H1 (cell line): ENCODE measurements around the gene HOXC5. TPM values are rescaled to one million over a fixed set of nuclear protein-coding genes. Genes with fewer than 3 reads are reported as not detected.

Source experiments
- CTCF ChIA-PET: fragments of 300-600 bp; sonication (Branson Sonifier 250); formaldehyde crosslinking; loops from one replicate; lab custom pipeline; 2021; ENCODE audit not compliant: partially characterized antibody; lab: Charles Lee
- POLR2A ChIA-PET: fragments of 300-600 bp; sonication (Branson Sonifier 250); formaldehyde crosslinking; loops from one replicate; lab custom pipeline; 2021; ENCODE audit warnings: inconsistent platforms; ENCODE audit not compliant: partially characterized antibody; lab: Charles Lee
- DNase-seq, 2 experiments: peaks; one replicate each; pipeline versions ENCODE4 v3.0.0 to v3.0.0-alpha.2; 2010 to 2022; ENCODE audit warnings: low spot score in 2 of 2, low read depth in 1 of 2, mixed read lengths in 1 of 2
- FAIRE-seq: peaks from 2 replicates; lab custom pipeline; 2011; peaks lifted over from hg19 to GRCh38; lab: Jason Lieb, UNC
- H2AFZ ChIP-seq: 2 replicates; pipeline ENCODE4 v1.8.1; 2012; ENCODE audit warnings: low read length, inconsistent platforms
- H2AK5ac ChIP-seq: 2 replicates; pipeline ENCODE4 v1.6.1; 2013; ENCODE audit warnings: low read depth, low read length
- H2BK120ac ChIP-seq: replicated peaks from 2 replicates; pipeline ENCODE3; 2013; ENCODE audit warnings: low read depth, low read length, inconsistent platforms
- H2BK12ac ChIP-seq: 2 replicates; pipeline ENCODE4 v1.6.1; 2013; ENCODE audit warnings: low read depth, low read length
- H2BK15ac ChIP-seq: 2 replicates; pipeline ENCODE4 v1.6.1; 2013; ENCODE audit warnings: low read length
- H2BK20ac ChIP-seq: 2 replicates; pipeline ENCODE4 v1.6.1; 2013; ENCODE audit warnings: low read length
- H2BK5ac ChIP-seq: 2 replicates; pipeline ENCODE4 v1.6.1; 2013; ENCODE audit warnings: low read depth, low read length
- H3K14ac ChIP-seq: 2 replicates; pipeline ENCODE4 v1.6.1; 2013; ENCODE audit warnings: inconsistent platforms; ENCODE audit not compliant: insufficient read length
- H3K18ac ChIP-seq: 2 replicates; pipeline ENCODE4 v1.6.1; 2013; ENCODE audit warnings: low read length; ENCODE audit errors: extremely low read depth
- H3K23ac ChIP-seq: 2 replicates; pipeline ENCODE4 v1.6.1; 2013; ENCODE audit warnings: inconsistent platforms; ENCODE audit not compliant: insufficient read length
- H3K23me2 ChIP-seq: 2 replicates; pipeline ENCODE4 v1.6.1; 2013; ENCODE audit warnings: low read depth, low read length
- H3K27ac ChIP-seq: 2 replicates; pipeline ENCODE4 v1.6.1; 2011; ENCODE audit warnings: low read depth, low read length, inconsistent platforms
- H3K27me3 ChIP-seq, 4 experiments: replicated peaks in 1 of 4; 1 replicate in 1 of 4; 2 replicates in 3 of 4; pipeline versions ENCODE4 v1.6.1 to v1.8.1; 2011 to 2013; ENCODE audit warnings: low read length in 3 of 4, mild to moderate bottlenecking in 3 of 4, inconsistent platforms in 2 of 4, mixed read lengths in 2 of 4, moderate library complexity in 1 of 4; ENCODE audit not compliant: control insufficient read depth in 3 of 4, insufficient read depth in 3 of 4; ENCODE audit errors: extremely low read depth in 1 of 4
- H3K36me3 ChIP-seq, 4 experiments: 2 replicates each; pipeline versions ENCODE4 v1.6.1 to v1.8.1; 2011 to 2013; ENCODE audit warnings: mild to moderate bottlenecking in 4 of 4, low read length in 3 of 4, moderate library complexity in 2 of 4, control low read depth in 1 of 4, inconsistent platforms in 1 of 4; ENCODE audit not compliant: insufficient read depth in 4 of 4, control insufficient read depth in 2 of 4
- H3K4ac ChIP-seq: replicated peaks from 2 replicates; pipeline ENCODE3; 2013; ENCODE audit warnings: low read length, low read depth, mixed read lengths, inconsistent platforms; ENCODE audit not compliant: insufficient read length
- H3K4me1 ChIP-seq, 4 experiments: replicated peaks in 1 of 4; 1 replicate in 1 of 4; 2 replicates in 3 of 4; pipeline versions ENCODE4 v1.6.1 to v1.8.1; 2011 to 2013; ENCODE audit warnings: low read length in 3 of 4, inconsistent platforms in 2 of 4, mixed read lengths in 1 of 4; ENCODE audit not compliant: insufficient read depth in 4 of 4, control insufficient read depth in 3 of 4
- H3K4me2 ChIP-seq, 2 experiments: 2 replicates each; pipeline versions ENCODE4 v1.6.1 to v1.8.1; 2011 to 2013; ENCODE audit warnings: low read depth in 2 of 2, low read length in 2 of 2, control low read depth in 1 of 2, inconsistent platforms in 1 of 2, mild to moderate bottlenecking in 1 of 2; ENCODE audit not compliant: insufficient read depth in 1 of 2
- H3K4me3 ChIP-seq, 4 experiments: fragments of 200-600, 300-600 bp in 1 of 4; sonication (generic), shearing (Covaris generic), sonication (Bioruptor Twin) in 1 of 4; 2 replicates each; pipeline versions ENCODE4 v1.5.1 to v1.8.1; 2011 to 2016; ENCODE audit warnings: low read length in 4 of 4, low read depth in 3 of 4, control low read depth in 2 of 4, inconsistent platforms in 2 of 4, mild to moderate bottlenecking in 2 of 4, mixed read lengths in 1 of 4, moderate library complexity in 1 of 4; ENCODE audit not compliant: insufficient read depth in 2 of 4; ENCODE audit errors: extremely low read depth in 1 of 4
- H3K56ac ChIP-seq: replicated peaks from 2 replicates; pipeline ENCODE3; 2013; ENCODE audit warnings: low read depth, mild to moderate bottlenecking, mixed read lengths, low read length, inconsistent platforms; ENCODE audit not compliant: insufficient read length
- H3K79me1 ChIP-seq: 2 replicates; pipeline ENCODE4 v1.6.1; 2013; ENCODE audit warnings: low read depth, low read length, control low read depth
- H3K79me2 ChIP-seq, 2 experiments: 2 replicates each; pipeline versions ENCODE4 v1.6.1 to v1.8.1; 2012 to 2013; ENCODE audit warnings: low read length in 2 of 2, mild to moderate bottlenecking in 2 of 2, inconsistent platforms in 1 of 2; ENCODE audit not compliant: insufficient read depth in 2 of 2, control insufficient read depth in 1 of 2
- H3K9ac ChIP-seq, 4 experiments: replicated peaks in 1 of 4; 1 replicate in 1 of 4; 2 replicates in 3 of 4; pipeline versions ENCODE4 v1.6.1 to v1.8.1; 2011 to 2013; ENCODE audit warnings: low read depth in 3 of 4, low read length in 3 of 4, control low read depth in 2 of 4, mild to moderate bottlenecking in 2 of 4, moderate library complexity in 2 of 4, inconsistent platforms in 1 of 4; ENCODE audit errors: extremely low read depth in 1 of 4
- H3K9me3 ChIP-seq, 2 experiments: 2 replicates each; pipeline versions ENCODE4 v1.6.1 to v1.8.1; 2012 to 2013; ENCODE audit warnings: mild to moderate bottlenecking in 2 of 2, moderate library complexity in 2 of 2, control low read depth in 1 of 2, inconsistent platforms in 1 of 2, low read depth in 1 of 2, low read length in 1 of 2, mixed read lengths in 1 of 2; ENCODE audit not compliant: insufficient read depth in 2 of 2
- H4K20me1 ChIP-seq, 2 experiments: replicated peaks in 1 of 2; 2 replicates each; pipeline versions ENCODE3 to v1.8.1; 2011 to 2013; ENCODE audit warnings: inconsistent platforms in 2 of 2, low read length in 2 of 2, mild to moderate bottlenecking in 1 of 2; ENCODE audit not compliant: insufficient read depth in 2 of 2, control insufficient read depth in 1 of 2
- H4K5ac ChIP-seq: 2 replicates; pipeline ENCODE4 v1.6.1; 2013; ENCODE audit warnings: low read length, low read depth, mixed read lengths, inconsistent platforms; ENCODE audit not compliant: insufficient read length
- H4K8ac ChIP-seq: 2 replicates; pipeline ENCODE4 v1.8.0; 2013; ENCODE audit warnings: mild to moderate bottlenecking, moderate library complexity, low read length, inconsistent platforms; ENCODE audit not compliant: insufficient read depth; ENCODE audit errors: extremely low read depth
- H4K91ac ChIP-seq: replicated peaks from 2 replicates; pipeline ENCODE3; 2013; ENCODE audit warnings: low read length, mixed read lengths, inconsistent platforms; ENCODE audit not compliant: insufficient read length
- ASH2L ChIP-seq: fragments of 200-600, 300-600 bp; sonication (generic); IDR thresholded peaks from one replicate; pipeline ENCODE4 v1.7.1; 2017; ENCODE audit warnings: low read length
- CBX8 ChIP-seq: fragments of 300-800, 300-1000 bp; sonication (generic); IDR thresholded peaks from 2 replicates; pipeline ENCODE4 v1.7.1; 2016; ENCODE audit warnings: low read depth, low read length, borderline replicate concordance
- GTF2F1 ChIP-seq: IDR thresholded peaks from 2 replicates; pipeline ENCODE4 v1.6.1; 2012; ENCODE audit warnings: low read depth, low read length, improper control_type of control experiment, borderline replicate concordance
- SIRT6 ChIP-seq: IDR thresholded peaks from one replicate; pipeline ENCODE4 v1.7.1; 2012; ENCODE audit warnings: low read length, inconsistent platforms
- SIX5 ChIP-seq: IDR thresholded peaks from 2 replicates; pipeline ENCODE4 v1.6.1; 2011; ENCODE audit warnings: mild to moderate bottlenecking, low read depth, low read length
- WGBS, 2 experiments: shearing (Covaris generic) in 1 of 2; methylation state at CpG; one replicate each; pipeline versions ENCODE4 v1.1.6 to v1.1.7; 2013 to 2015; ENCODE audit warnings: low lambda C conversion rate in 2 of 2, mixed read lengths in 2 of 2, inconsistent platforms in 1 of 2, low coverage in 1 of 2, missing lambda C conversion rate in 1 of 2; ENCODE audit not compliant: insufficient replicate concordance in 2 of 2, insufficient coverage in 1 of 2, insufficient read length in 1 of 2; ENCODE audit errors: extremely low coverage in 1 of 2, missing lambda C conversion rate in 1 of 2; 5-methylcytosine and 5-hydroxymethylcytosine counted together
- polyA plus RNA-seq, 7 experiments: library from polyadenylated mRNA; depleted of rRNA in 3 of 7; stranded (reverse) in 5 of 7; unstranded in 2 of 7; fragments of >200 nt in 5 of 7; fragments of 200-250 nt in 2 of 7; gene quantifications; 1 replicate in 5 of 7; 2 replicates in 1 of 7; 4 replicates in 1 of 7; pipeline versions ENCODE4 v1.2.1 to v1.2.3, GENCODE V29; 2011 to 2013; ENCODE audit warnings: missing spikeins in 2 of 7, mixed read lengths in 2 of 7
- total RNA-seq: library from RNA; stranded (reverse); fragmentation: NEBNext Ultra II Directional; extraction: Animal tissue kit (Norgen Biotek cat#: 25700); gene quantifications from 2 replicates; pipeline ENCODE4 v1.2.1, GENCODE V29; 2021
- TF ChIP-seq, protein P1 (sequence below): IDR thresholded peaks from 2 replicates; pipeline ENCODE4 v1.6.1; 2011; ENCODE audit warnings: low read length, improper control_type of control experiment
- TF ChIP-seq, protein P2 (sequence below), 3 experiments: IDR thresholded peaks; 1 replicate in 2 of 3; 2 replicates in 1 of 3; pipeline versions ENCODE4 v1.5.1 to v1.6.1; 2011; ENCODE audit warnings: low read length in 3 of 3, mild to moderate bottlenecking in 3 of 3, inconsistent platforms in 2 of 3, low read depth in 1 of 3, moderate library complexity in 1 of 3; ENCODE audit not compliant: insufficient read depth in 1 of 3; ENCODE audit errors: control extremely low read depth in 1 of 3

Gene HOXC5
- total and polyA plus RNA-seq, 2 of the 8 experiments (the other 6 are each of a cell fraction or from before 2014, with no cell fraction given): not detected

DNA sequence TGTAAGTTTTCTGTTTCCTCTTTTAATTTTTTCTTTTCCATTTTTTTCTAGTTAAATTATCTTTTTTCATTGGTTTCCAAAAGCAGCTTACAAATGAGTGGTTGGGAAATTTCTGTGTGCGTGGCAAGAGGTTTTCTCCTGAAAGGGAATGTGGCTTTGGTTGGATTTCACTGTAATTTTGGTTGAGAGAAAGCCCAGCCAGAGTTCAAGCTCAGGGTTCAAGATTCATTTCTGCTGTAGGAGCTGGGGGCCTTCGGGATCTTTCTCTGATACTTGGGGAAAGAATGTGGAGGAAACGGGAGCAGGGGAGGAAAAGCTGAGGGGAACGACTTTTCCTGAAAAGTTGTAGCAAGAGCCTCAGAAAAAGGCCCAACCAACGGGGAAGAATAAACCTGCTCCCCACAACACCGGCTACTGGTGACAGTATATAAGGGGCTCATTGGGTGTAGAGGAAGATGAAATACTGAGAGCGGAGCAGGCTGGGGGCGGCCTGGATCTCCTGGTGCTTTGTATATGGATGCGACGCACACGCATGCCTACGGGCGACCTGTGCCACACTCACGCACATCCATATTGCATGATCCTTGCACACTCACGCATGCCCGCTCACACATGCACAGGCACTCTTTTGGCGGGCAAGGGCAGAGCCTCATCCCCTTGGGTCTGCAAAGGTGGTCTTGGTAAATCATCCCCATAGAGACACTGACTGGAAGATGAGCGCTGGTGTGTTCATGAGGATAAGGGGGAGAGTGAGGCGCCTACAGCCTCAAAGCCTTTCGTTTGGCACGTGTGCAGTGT is 46.0 kb upstream of the HOXC5 start:
- Histone ChIP-seq H2BK20ac (no peak overlapping the region), H3K23ac (no peak overlapping the region), H3K27ac (no peak overlapping the region), H4K5ac (no peak overlapping the region), H4K20me1 (peaks cover 19 to 33% of the 10 kb centered on the region in 2 experiments), H2BK120ac (no peak overlapping the region), H2BK15ac (no peak overlapping the region), H3K4ac (no peak overlapping the region), H3K4me1 (peaks cover 0 to 6% (median 3%) of the 10 kb centered on the region in 4 experiments; a peak in 3 of 7 replicates), H3K18ac (no peak overlapping the region), H3K4me2 (peak overlapping the region in 1 of 2 experiments; percentile 41; a peak in 1 of 4 replicates), H2BK5ac (no peak overlapping the region), H3K79me2 (no peaks in the 10 kb centered on the region), H3K9ac (no peak overlapping the region), H2AK5ac (no peak overlapping the region), H2AFZ (no peak overlapping the region), H3K27me3 (peaks cover 94 to 99% (median 97%) of the 10 kb centered on the region in 4 experiments), H3K9me3 (peaks cover 0 to 9% of the 10 kb centered on the region in 2 experiments; a peak in 1 of 4 replicates), H4K91ac (no peak overlapping the region), H3K23me2 (no peaks in the 10 kb centered on the region), H4K8ac (no peak overlapping the region), H3K56ac (no peak overlapping the region), H3K79me1 (no peaks in the 10 kb centered on the region), H3K4me3 (peak overlapping the region in 1 of 4 experiments; percentile 38; a peak in 1 of 8 replicates), H3K36me3 (peaks cover 0 to 8% (median 0%) of the 10 kb centered on the region in 4 experiments; a peak in 1 of 8 replicates), H2BK12ac (0 out of 2 replicates have a peak overlapping the region, but pooled peaks have one; percentile 85), H3K14ac (no peak overlapping the region)
- POLR2A ChIA-PET: interaction anchor here (1.2 kb wide), 1 partner anchor 8 kb away, joined by 4 read pairs; no protein-coding TSS in a partner anchor
- CTCF ChIA-PET: interaction anchor here (0.7 to 5.8 kb wide), 26 partner anchors 10 to 412 kb away, joined by 3 to 91 read pairs (median 6); partner anchors contain the start of genes HOXC11, HOXC12, HOXC5 and HOXC8
- DNase-seq (no peak), FAIRE-seq (no peak)
- 43% methylated on average over 21 of the region's 21 CpGs; no CpG with 5 or more reads in 1 of the 2 experiments for WGBS, 2 experiments
- no peak for TF ChIP-seq SIX5
- TF ChIP-seq, protein P1, sequence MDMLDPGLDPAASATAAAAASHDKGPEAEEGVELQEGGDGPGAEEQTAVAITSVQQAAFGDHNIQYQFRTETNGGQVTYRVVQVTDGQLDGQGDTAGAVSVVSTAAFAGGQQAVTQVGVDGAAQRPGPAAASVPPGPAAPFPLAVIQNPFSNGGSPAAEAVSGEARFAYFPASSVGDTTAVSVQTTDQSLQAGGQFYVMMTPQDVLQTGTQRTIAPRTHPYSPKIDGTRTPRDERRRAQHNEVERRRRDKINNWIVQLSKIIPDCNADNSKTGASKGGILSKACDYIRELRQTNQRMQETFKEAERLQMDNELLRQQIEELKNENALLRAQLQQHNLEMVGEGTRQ: no peak
- TF ChIP-seq ASH2L: no peak
- TF ChIP-seq GTF2F1: no peak
- peak; percentile 72; the same call in 1 of the 2 replicates for TF ChIP-seq CBX8
- TF ChIP-seq, protein P2, sequence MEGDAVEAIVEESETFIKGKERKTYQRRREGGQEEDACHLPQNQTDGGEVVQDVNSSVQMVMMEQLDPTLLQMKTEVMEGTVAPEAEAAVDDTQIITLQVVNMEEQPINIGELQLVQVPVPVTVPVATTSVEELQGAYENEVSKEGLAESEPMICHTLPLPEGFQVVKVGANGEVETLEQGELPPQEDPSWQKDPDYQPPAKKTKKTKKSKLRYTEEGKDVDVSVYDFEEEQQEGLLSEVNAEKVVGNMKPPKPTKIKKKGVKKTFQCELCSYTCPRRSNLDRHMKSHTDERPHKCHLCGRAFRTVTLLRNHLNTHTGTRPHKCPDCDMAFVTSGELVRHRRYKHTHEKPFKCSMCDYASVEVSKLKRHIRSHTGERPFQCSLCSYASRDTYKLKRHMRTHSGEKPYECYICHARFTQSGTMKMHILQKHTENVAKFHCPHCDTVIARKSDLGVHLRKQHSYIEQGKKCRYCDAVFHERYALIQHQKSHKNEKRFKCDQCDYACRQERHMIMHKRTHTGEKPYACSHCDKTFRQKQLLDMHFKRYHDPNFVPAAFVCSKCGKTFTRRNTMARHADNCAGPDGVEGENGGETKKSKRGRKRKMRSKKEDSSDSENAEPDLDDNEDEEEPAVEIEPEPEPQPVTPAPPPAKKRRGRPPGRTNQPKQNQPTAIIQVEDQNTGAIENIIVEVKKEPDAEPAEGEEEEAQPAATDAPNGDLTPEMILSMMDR (IDR thresholded peaks at IDR 0.05; ENCODE audit: control extremely low read depth in 1 of 3, insufficient read depth in 1 of 3, low read depth in 1 of 3, low read length in 3 of 3): no peak
- no peak for TF ChIP-seq SIRT6
